ENCODE data around the gene DNAJC30. TPM values are rescaled to one million over a fixed set of nuclear protein-coding genes. Genes with fewer than 3 reads are reported as not detected.
"Not testable (repeated sequence)": the region's sequence is repeated elsewhere in the genome, so short reads cannot be mapped to it uniquely, and the experiment has no call there.

Gene DNAJC30
- total RNA-seq, 1 donor: 2.9 TPM

DNA sequence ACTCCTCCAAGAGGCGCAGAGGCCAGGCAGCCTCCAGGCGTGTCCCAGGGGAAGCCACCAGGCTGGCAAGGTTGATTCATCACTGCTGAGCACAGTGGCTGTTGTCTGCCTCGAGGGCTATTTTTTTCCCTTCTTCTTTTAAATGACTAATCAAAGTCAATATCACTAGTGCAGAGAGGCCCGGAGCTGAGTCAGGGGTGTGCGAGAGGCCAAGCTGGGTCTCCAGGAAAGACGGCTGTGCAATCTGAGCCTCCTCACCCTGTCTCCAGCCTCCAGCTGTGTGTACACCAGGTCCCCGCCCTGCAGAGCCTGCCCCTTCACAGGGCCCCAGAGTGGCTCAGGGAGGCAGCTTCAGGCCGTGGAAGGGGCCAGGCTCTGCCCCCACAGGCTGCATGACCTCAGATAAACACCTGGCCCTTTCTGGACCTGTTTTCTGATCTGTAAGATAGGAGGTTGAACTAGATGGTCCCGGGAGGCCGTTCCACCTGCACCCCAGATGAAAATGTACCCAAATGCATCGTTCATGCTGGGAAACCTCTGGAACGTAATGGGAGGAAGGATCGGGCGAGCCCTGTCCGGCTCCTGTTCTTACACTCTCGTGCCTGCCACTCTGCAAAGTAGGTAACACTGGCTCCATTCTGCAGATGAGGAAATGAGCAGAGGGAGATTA lies 32.5 kb upstream of the DNAJC30 start:
- no peak for TF ChIP-seq CTCF (IDR thresholded peaks at IDR 0.05; ENCODE audit: extremely low read depth, low read depth, low read length)
- Histone ChIP-seq H3K4me3 (ENCODE audit: insufficient read depth, low read length) (peak overlapping the region; percentile 4), H3K9me3 (ENCODE audit: low read depth, low read length) (no peaks in the 10 kb centered on the region), H3K4me1 (ENCODE audit: insufficient read depth, low read length) (peaks cover 33% of the 10 kb centered on the region), H3K27ac (ENCODE audit: low read depth, low read length) (peak overlapping the region; percentile 68), H3K36me3 (ENCODE audit: insufficient read depth, low read length) (peaks cover 16% of the 10 kb centered on the region), H2AFZ (ENCODE audit: low read length) (no peak overlapping the region), H3K79me2 (ENCODE audit: insufficient read depth, low read length) (peaks cover 82% of the 10 kb centered on the region), H3K4me2 (ENCODE audit: insufficient read depth, low read length) (peak overlapping the region; percentile 65), H3K27me3 (ENCODE audit: insufficient read depth, low read length) (no peaks in the 10 kb centered on the region), H4K20me1 (ENCODE audit: insufficient read depth, low read length) (peaks cover 61% of the 10 kb centered on the region)
- DNase-seq (ENCODE audit: insufficient read length, low spot score, missing footprints): peak; percentile 99

GRCh38 chr7:73713319-73713718 lies 30.1 kb upstream of the DNAJC30 start:
- not testable (repeated sequence) for H3K27ac ChIP-seq (ENCODE audit: low read depth, low read length); H3K4me2 ChIP-seq (ENCODE audit: insufficient read depth, low read length); H2AFZ ChIP-seq (ENCODE audit: low read length); H3K9me3 ChIP-seq (ENCODE audit: low read depth, low read length); H3K27me3 ChIP-seq (ENCODE audit: insufficient read depth, low read length); H3K4me3 ChIP-seq (ENCODE audit: insufficient read depth, low read length)
- Histone ChIP-seq H3K36me3 (ENCODE audit: insufficient read depth, low read length) (peaks cover 21% of the 10 kb centered on the region), H3K4me1 (ENCODE audit: insufficient read depth, low read length) (peaks cover 30% of the 10 kb centered on the region), H3K79me2 (ENCODE audit: insufficient read depth, low read length) (peaks cover 95% of the 10 kb centered on the region), H4K20me1 (ENCODE audit: insufficient read depth, low read length) (peaks cover 80% of the 10 kb centered on the region)
- DNase-seq (ENCODE audit: insufficient read length, low spot score, missing footprints): peak; percentile 38

DNA sequence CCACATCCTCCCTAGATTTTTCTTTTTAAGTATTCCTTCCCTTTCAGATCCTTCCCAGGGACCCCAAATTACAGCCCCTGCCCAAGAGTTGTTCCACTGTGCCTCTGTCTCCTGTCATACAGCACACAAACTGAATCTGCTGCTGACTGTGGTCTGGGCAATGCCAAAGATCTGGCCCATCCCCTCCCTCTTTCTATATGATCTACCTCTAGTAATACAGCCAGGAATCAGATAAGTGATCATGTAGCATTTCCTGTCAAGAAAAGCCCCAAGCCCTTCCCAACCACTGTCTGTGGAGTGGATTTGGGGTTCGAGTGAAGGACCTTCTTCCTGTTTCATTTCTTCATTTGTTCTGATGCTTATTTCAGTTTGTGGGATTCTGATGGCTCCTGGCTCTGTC lies 29.5 kb upstream of the DNAJC30 start:
- H3K27ac ChIP-seq (ENCODE audit: low read depth, low read length): no peak overlapping the region
- no peaks in the 10 kb centered on the region for H3K9me3 ChIP-seq (ENCODE audit: low read depth, low read length)
- H3K79me2 ChIP-seq (ENCODE audit: insufficient read depth, low read length): peaks cover 92% of the 10 kb centered on the region
- peaks cover 25% of the 10 kb centered on the region for H3K4me1 ChIP-seq (ENCODE audit: insufficient read depth, low read length)
- H3K27me3 ChIP-seq (ENCODE audit: insufficient read depth, low read length): no peaks in the 10 kb centered on the region
- TF ChIP-seq CTCF (IDR thresholded peaks at IDR 0.05; ENCODE audit: extremely low read depth, low read depth, low read length): no peak
- DNase-seq (ENCODE audit: insufficient read length, low spot score, missing footprints): peak; percentile 36
- no peak overlapping the region for H3K4me2 ChIP-seq (ENCODE audit: insufficient read depth, low read length)
- no peak overlapping the region for H2AFZ ChIP-seq (ENCODE audit: low read length)
- H3K36me3 ChIP-seq (ENCODE audit: insufficient read depth, low read length): peaks cover 24% of the 10 kb centered on the region
- peaks cover 77% of the 10 kb centered on the region for H4K20me1 ChIP-seq (ENCODE audit: insufficient read depth, low read length)
- no peak overlapping the region for H3K4me3 ChIP-seq (ENCODE audit: insufficient read depth, low read length)

GRCh38 chr7:73708961-73709549 lies 25.8 kb upstream of the DNAJC30 start:
- Histone ChIP-seq H3K4me2 (ENCODE audit: insufficient read depth, low read length) (no peak overlapping the region), H3K9me3 (ENCODE audit: low read depth, low read length) (no peaks in the 10 kb centered on the region), H3K27me3 (ENCODE audit: insufficient read depth, low read length) (no peaks in the 10 kb centered on the region), H3K36me3 (ENCODE audit: insufficient read depth, low read length) (peaks cover 41% of the 10 kb centered on the region), H3K79me2 (ENCODE audit: insufficient read depth, low read length) (peaks cover 85% of the 10 kb centered on the region), H2AFZ (ENCODE audit: low read length) (no peak overlapping the region), H3K4me3 (ENCODE audit: insufficient read depth, low read length) (no peak overlapping the region), H3K4me1 (ENCODE audit: insufficient read depth, low read length) (peaks cover 31% of the 10 kb centered on the region), H4K20me1 (ENCODE audit: insufficient read depth, low read length) (peaks cover 80% of the 10 kb centered on the region), H3K27ac (ENCODE audit: low read depth, low read length) (no peak overlapping the region)
- peak; percentile 49 for DNase-seq (ENCODE audit: insufficient read length, low spot score, missing footprints)
- TF ChIP-seq CTCF (IDR thresholded peaks at IDR 0.05; ENCODE audit: extremely low read depth, low read depth, low read length): no peak
